HepG2 (cell line): ENCODE data around the gene CCNB1IP1. TPM values are rescaled to one million over a fixed set of nuclear protein-coding genes. Genes with fewer than 3 reads are reported as not detected.

Experiments
- AKAP8 ChIP-seq: sonication (generic); formaldehyde crosslinking; IDR thresholded peaks from 2 replicates; pipeline ENCODE4 v1.5.1; 2020; ENCODE audit warnings: mild to moderate bottlenecking, missing genetic modification reagents
- DMTF1 ChIP-seq: sonication (generic); formaldehyde crosslinking; IDR thresholded peaks from 2 replicates; pipeline ENCODE4 v1.4.0; 2020; ENCODE audit warnings: mild to moderate bottlenecking, missing genetic modification reagents
- HNF1A ChIP-seq, 2 experiments: sonication (generic) in 1 of 2; formaldehyde crosslinking in 1 of 2; IDR thresholded peaks; 2 replicates each; pipeline versions ENCODE4 v1.4.0 to v1.6.1; 2016 to 2020; ENCODE audit warnings: borderline replicate concordance in 1 of 2, low read depth in 1 of 2, mild to moderate bottlenecking in 1 of 2, missing genetic modification reagents in 1 of 2
- HNF4A ChIP-seq: sonication (generic); formaldehyde crosslinking; IDR thresholded peaks from 2 replicates; pipeline ENCODE4 v1.4.0; 2020; ENCODE audit warnings: missing genetic modification reagents
- KLF12 ChIP-seq: sonication (generic); formaldehyde crosslinking; IDR thresholded peaks from 2 replicates; pipeline ENCODE4 v1.4.0; 2020; ENCODE audit warnings: missing genetic modification reagents, borderline replicate concordance
- RORA ChIP-seq: sonication (generic); formaldehyde crosslinking; IDR thresholded peaks from 2 replicates; pipeline ENCODE4 v1.5.0; 2020; ENCODE audit warnings: mild to moderate bottlenecking, missing genetic modification reagents, moderate library complexity
- TP53 ChIP-seq: sonication (generic); formaldehyde crosslinking; conservative IDR thresholded peaks from 2 replicates; pipeline ENCODE4 v1.4.0; 2020; ENCODE audit warnings: missing genetic modification reagents
- ZEB1 ChIP-seq: IDR thresholded peaks from 2 replicates; pipeline ENCODE4 v1.6.1; 2012; ENCODE audit warnings: mild to moderate bottlenecking, low read depth, inconsistent platforms; ENCODE audit not compliant: insufficient replicate concordance
- ZNF253 ChIP-seq: sonication (generic); formaldehyde crosslinking; IDR thresholded peaks from 2 replicates; pipeline ENCODE4 v1.8.0; 2022; ENCODE audit warnings: mild to moderate bottlenecking, missing genetic modification reagents, borderline replicate concordance
- ZNF510 ChIP-seq: sonication (generic); formaldehyde crosslinking; IDR thresholded peaks from 2 replicates; pipeline ENCODE4 v1.4.0; 2020; ENCODE audit warnings: low read depth, mild to moderate bottlenecking, missing genetic modification reagents
- ZNF572 ChIP-seq: sonication (generic); formaldehyde crosslinking; IDR thresholded peaks from 2 replicates; pipeline ENCODE4 v1.5.1; 2020; ENCODE audit warnings: mild to moderate bottlenecking, missing genetic modification reagents
- ZNF678 ChIP-seq: sonication (generic); formaldehyde crosslinking; IDR thresholded peaks from 2 replicates; pipeline ENCODE4 v1.4.0; 2020; ENCODE audit warnings: mild to moderate bottlenecking, missing genetic modification reagents
- polyA plus RNA-seq, 8 experiments: library from polyadenylated mRNA; depleted of rRNA in 3 of 8; stranded (reverse) in 7 of 8; unstranded in 1 of 8; fragments of >200 nt; fragmentation: Illumina TruSeq in 4 of 8; extraction: Trizol in 4 of 8; gene quantifications; 2 replicates each; pipeline versions ENCODE4 v1.2.1 to v1.2.3, GENCODE V29; 2011 to 2016; ENCODE audit warnings: low read depth in 4 of 8, missing spikeins in 1 of 8, mixed read lengths in 1 of 8; ENCODE audit not compliant: insufficient read depth in 1 of 8
- total RNA-seq, 5 experiments: library from RNA; depleted of rRNA; stranded (reverse); fragments of >200 nt; fragmentation: Illumina TruSeq; extraction: Trizol; gene quantifications; 2 replicates each; pipeline ENCODE4 v1.2.3, GENCODE V29; 2016; ENCODE audit warnings: low read depth in 1 of 5

CCNB1IP1 gene
- total and polyA plus RNA-seq, 2 of the 13 experiments (the other 11 are each of a cell fraction or from before 2014, with no cell fraction given) = 98.3 to 125 TPM

GRCh38 chr14:20333494-20333841 is 389 bp upstream of the CCNB1IP1 start (continued):
- TF ChIP-seq HNF1A (IDR thresholded peaks at IDR 0.05; ENCODE audit: low read depth) (peak; percentile 75; the same call in 1 of the 2 replicates), HNF1A (CRISPR knock-in tag; IDR thresholded peaks at IDR 0.05; ENCODE audit: borderline replicate concordance) (no peak), KLF12 (CRISPR knock-in tag) (no peak), AKAP8 (CRISPR knock-in tag) (no peak), TP53 (CRISPR knock-in tag) (no peak), DMTF1 (CRISPR knock-in tag) (no peak), RORA (no peak), ZNF510 (no peak), ZNF253 (CRISPR knock-in tag) (no peak), ZEB1 (peak; percentile 37), ZNF572 (CRISPR knock-in tag) (no peak), HNF4A (CRISPR knock-in tag) (0 out of 2 replicates have a peak, but pooled peaks have one; percentile 5), ZNF678 (no peak)
- TF ChIP-seq, all 625 proteins: peak for 30
